ENCODE measurements around the gene ZNF148. TPM values are rescaled to one million over a fixed set of nuclear protein-coding genes. Genes with fewer than 3 reads are reported as not detected.

ZNF148 gene
- total RNA-seq, 1 donor from 2014 or later = 44.5 TPM

DNA sequence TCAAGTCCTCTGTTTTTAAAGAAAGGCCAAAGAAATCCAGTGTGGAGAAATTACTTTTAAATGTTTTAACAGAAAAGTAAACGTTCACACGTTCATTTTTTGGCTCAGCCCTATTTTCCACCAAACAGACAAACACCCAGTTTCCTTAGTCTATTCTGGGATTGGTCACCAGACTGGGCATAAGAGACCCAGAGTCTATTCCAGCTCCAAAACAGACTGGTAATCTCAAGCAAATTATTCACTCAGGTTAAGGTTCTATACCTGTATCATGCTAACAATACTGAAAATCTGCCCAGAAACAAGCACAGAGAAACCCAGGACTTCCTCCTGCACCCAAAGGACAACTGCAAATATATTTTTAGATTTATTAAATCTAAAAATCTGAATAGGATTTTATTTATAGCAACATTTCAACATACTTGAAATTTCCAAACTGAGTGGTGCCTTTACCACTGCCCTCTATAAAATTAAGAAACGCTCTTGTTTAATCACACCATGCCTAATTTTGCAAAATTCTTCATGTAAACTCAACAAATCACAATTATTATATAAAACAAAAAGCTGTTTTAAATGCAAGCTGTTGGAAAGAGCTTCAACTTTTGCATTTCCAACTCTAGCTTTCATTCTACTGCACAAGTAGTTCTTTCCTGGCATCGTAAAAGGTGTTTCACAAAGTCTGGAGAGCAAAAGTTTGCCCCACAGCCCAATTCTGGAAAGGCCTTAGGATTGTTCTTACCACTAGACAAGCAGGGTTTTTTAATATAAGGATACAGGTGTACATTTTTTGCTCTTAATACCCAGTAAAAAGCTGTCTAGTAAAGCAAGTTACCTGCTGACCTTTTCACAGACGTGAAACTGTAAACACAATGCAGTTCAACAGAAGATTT lies 18.7 kb downstream of the ZNF148 start:
- peak overlapping the region; percentile 60 for H3K4me3 Mint-ChIP-seq (ENCODE audit: unreplicated experiment)
- no peak for TF ChIP-seq EZH2 (IDR thresholded peaks at IDR 0.05; ENCODE audit: insufficient read depth, low read length)
- TF ChIP-seq, protein P1, sequence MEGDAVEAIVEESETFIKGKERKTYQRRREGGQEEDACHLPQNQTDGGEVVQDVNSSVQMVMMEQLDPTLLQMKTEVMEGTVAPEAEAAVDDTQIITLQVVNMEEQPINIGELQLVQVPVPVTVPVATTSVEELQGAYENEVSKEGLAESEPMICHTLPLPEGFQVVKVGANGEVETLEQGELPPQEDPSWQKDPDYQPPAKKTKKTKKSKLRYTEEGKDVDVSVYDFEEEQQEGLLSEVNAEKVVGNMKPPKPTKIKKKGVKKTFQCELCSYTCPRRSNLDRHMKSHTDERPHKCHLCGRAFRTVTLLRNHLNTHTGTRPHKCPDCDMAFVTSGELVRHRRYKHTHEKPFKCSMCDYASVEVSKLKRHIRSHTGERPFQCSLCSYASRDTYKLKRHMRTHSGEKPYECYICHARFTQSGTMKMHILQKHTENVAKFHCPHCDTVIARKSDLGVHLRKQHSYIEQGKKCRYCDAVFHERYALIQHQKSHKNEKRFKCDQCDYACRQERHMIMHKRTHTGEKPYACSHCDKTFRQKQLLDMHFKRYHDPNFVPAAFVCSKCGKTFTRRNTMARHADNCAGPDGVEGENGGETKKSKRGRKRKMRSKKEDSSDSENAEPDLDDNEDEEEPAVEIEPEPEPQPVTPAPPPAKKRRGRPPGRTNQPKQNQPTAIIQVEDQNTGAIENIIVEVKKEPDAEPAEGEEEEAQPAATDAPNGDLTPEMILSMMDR (IDR thresholded peaks at IDR 0.05; ENCODE audit: insufficient read depth, low read depth, low read length) = no peak
- H3K4me1 Mint-ChIP-seq (ENCODE audit: low read depth, unreplicated experiment) = peaks cover 22% of the 10 kb centered on the region
- peak overlapping the region; percentile 89 for H3K4me2 ChIP-seq (ENCODE audit: low read length)
- no peaks in the 10 kb centered on the region for H3K9me3 Mint-ChIP-seq (ENCODE audit: unreplicated experiment)
- H3K27me3 ChIP-seq (ENCODE audit: insufficient read depth, low read length) = no peaks in the 10 kb centered on the region
- peak overlapping the region; percentile 20 for H2AFZ ChIP-seq (ENCODE audit: low read depth, low read length)
- DNase-seq (ENCODE audit: low read depth) (no peak), FAIRE-seq (no peak)
- no peaks in the 10 kb centered on the region for H3K27me3 Mint-ChIP-seq (ENCODE audit: low read depth, unreplicated experiment)
- H3K4me3 ChIP-seq (ENCODE audit: insufficient read depth, low read depth, low read length) = peak overlapping the region; percentile 66
- no peaks in the 10 kb centered on the region for H3K36me3 ChIP-seq (ENCODE audit: insufficient read depth, low read length)
- no peaks in the 10 kb centered on the region for H3K9me3 ChIP-seq (ENCODE audit: insufficient read depth, low read depth, low read length)
- H3K9ac ChIP-seq (ENCODE audit: low read length) = peak overlapping the region; percentile 74
- no peaks in the 10 kb centered on the region for H3K36me3 Mint-ChIP-seq (ENCODE audit: low read depth, unreplicated experiment)
- no peak overlapping the region for H3K27ac Mint-ChIP-seq (ENCODE audit: unreplicated experiment)
- peaks cover 90% of the 10 kb centered on the region for H4K20me1 ChIP-seq (ENCODE audit: insufficient read depth, low read length)
- peaks cover 100% of the 10 kb centered on the region for H3K79me2 ChIP-seq (ENCODE audit: insufficient read depth, low read length)
- H3K4me1 ChIP-seq (ENCODE audit: insufficient read depth, low read length) = peaks cover 9% of the 10 kb centered on the region
- H3K27ac ChIP-seq (ENCODE audit: low read depth, low read length) = no peak overlapping the region

DNA sequence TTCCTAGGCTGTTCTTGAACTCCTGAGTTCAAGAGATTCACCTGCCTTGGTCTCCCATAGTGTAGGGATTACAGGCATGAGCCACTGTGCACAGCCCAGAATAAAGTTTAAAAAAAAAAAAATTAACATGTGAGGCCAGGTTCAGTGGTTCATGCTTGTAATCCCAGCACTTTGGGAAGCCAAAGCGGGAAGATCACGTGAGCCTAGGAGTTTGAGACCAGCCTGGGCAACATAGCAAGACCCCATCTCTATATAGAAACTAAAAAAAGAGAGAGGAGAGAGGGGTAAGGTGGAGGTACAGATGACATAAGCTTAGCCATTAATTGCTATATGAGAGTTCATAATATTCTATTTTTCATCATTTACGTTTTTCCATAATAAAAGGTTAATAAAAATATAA lies 21.5 kb downstream of the ZNF148 start:
- H4K20me1 ChIP-seq (ENCODE audit: insufficient read depth, low read length) = peaks cover 89% of the 10 kb centered on the region
- Mint-ChIP-seq H3K4me1 (ENCODE audit: low read depth, unreplicated experiment) (peaks cover 26% of the 10 kb centered on the region), H3K9me3 (ENCODE audit: unreplicated experiment) (peaks cover 2% of the 10 kb centered on the region), H3K4me3 (ENCODE audit: unreplicated experiment) (no peak overlapping the region), H3K27me3 (ENCODE audit: low read depth, unreplicated experiment) (no peaks in the 10 kb centered on the region), H3K27ac (ENCODE audit: unreplicated experiment) (no peak overlapping the region), H3K36me3 (ENCODE audit: low read depth, unreplicated experiment) (peaks cover 2% of the 10 kb centered on the region)
- H3K79me2 ChIP-seq (ENCODE audit: insufficient read depth, low read length) = peaks cover 100% of the 10 kb centered on the region
- DNase-seq (ENCODE audit: low read depth) (no peak), FAIRE-seq (no peak)
- H3K9ac ChIP-seq (ENCODE audit: low read length) = no peak overlapping the region
- TF ChIP-seq, protein P1 (IDR thresholded peaks at IDR 0.05; ENCODE audit: insufficient read depth, low read depth, low read length) = no peak
- no peak for TF ChIP-seq EZH2 (IDR thresholded peaks at IDR 0.05; ENCODE audit: insufficient read depth, low read length)
- no peak overlapping the region for H3K27ac ChIP-seq (ENCODE audit: low read depth, low read length)
- no peaks in the 10 kb centered on the region for H3K36me3 ChIP-seq (ENCODE audit: insufficient read depth, low read length)
- H3K27me3 ChIP-seq (ENCODE audit: insufficient read depth, low read length) = no peaks in the 10 kb centered on the region
- peaks cover 9% of the 10 kb centered on the region for H3K4me1 ChIP-seq (ENCODE audit: insufficient read depth, low read length)
- no peak overlapping the region for H3K4me2 ChIP-seq (ENCODE audit: low read length)
- H2AFZ ChIP-seq (ENCODE audit: low read depth, low read length) = no peak overlapping the region
- H3K9me3 ChIP-seq (ENCODE audit: insufficient read depth, low read depth, low read length) = no peaks in the 10 kb centered on the region
- no peak overlapping the region for H3K4me3 ChIP-seq (ENCODE audit: insufficient read depth, low read depth, low read length)

DNA sequence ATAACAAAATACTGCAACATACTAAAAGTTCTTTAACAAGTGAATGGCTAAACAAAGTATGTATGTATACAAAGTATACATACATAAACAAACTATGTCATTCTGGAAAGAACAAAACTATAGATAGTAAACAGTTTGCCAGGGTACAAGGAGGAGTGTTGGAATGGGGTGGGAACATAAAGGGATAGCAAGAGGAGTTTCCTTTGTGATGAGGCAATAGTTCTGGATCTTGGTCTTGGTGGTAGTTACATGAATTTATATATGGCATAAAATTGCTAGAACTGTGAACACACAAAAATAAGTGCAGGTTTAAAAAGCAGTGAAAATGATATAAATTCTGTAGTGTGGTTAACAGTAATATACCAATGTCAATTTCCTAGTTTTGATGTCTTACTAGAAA lies 22.0 kb downstream of the ZNF148 start:
- Histone ChIP-seq H3K79me2 (ENCODE audit: insufficient read depth, low read length) (peaks cover 100% of the 10 kb centered on the region), H3K36me3 (ENCODE audit: insufficient read depth, low read length) (no peaks in the 10 kb centered on the region), H2AFZ (ENCODE audit: low read depth, low read length) (no peak overlapping the region), H3K4me3 (ENCODE audit: insufficient read depth, low read depth, low read length) (no peak overlapping the region), H3K27me3 (ENCODE audit: insufficient read depth, low read length) (no peaks in the 10 kb centered on the region), H3K9ac (ENCODE audit: low read length) (no peak overlapping the region), H4K20me1 (ENCODE audit: insufficient read depth, low read length) (peaks cover 89% of the 10 kb centered on the region), H3K27ac (ENCODE audit: low read depth, low read length) (no peak overlapping the region), H3K9me3 (ENCODE audit: insufficient read depth, low read depth, low read length) (no peaks in the 10 kb centered on the region), H3K4me2 (ENCODE audit: low read length) (no peak overlapping the region), H3K4me1 (ENCODE audit: insufficient read depth, low read length) (peaks cover 9% of the 10 kb centered on the region)
- TF ChIP-seq EZH2 (IDR thresholded peaks at IDR 0.05; ENCODE audit: insufficient read depth, low read length) = no peak
- TF ChIP-seq, protein P1 (IDR thresholded peaks at IDR 0.05; ENCODE audit: insufficient read depth, low read depth, low read length) = no peak
- Mint-ChIP-seq H3K27ac (ENCODE audit: unreplicated experiment) (no peak overlapping the region), H3K4me3 (ENCODE audit: unreplicated experiment) (no peak overlapping the region), H3K36me3 (ENCODE audit: low read depth, unreplicated experiment) (peaks cover 5% of the 10 kb centered on the region), H3K4me1 (ENCODE audit: low read depth, unreplicated experiment) (peaks cover 26% of the 10 kb centered on the region), H3K27me3 (ENCODE audit: low read depth, unreplicated experiment) (no peaks in the 10 kb centered on the region), H3K9me3 (ENCODE audit: unreplicated experiment) (peaks cover 2% of the 10 kb centered on the region)
- DNase-seq (ENCODE audit: low read depth) (no peak), FAIRE-seq (no peak)

Data from astrocyte (in vitro differentiated cells and primary cell).